PC-3 (cell line): ENCODE data around the gene MPZL3. TPM values are rescaled to one million over a fixed set of nuclear protein-coding genes. Genes with fewer than 3 reads are reported as not detected.

ENCODE experiments used
- ATAC-seq: fragments of 200-7000 bp; cut with Tn5 transposase; 2 replicates; pipeline ENCODE4 v1.9.1; 2020; ENCODE audit warnings: mild to moderate bottlenecking, moderate library complexity
- BruUV-seq: library from RNA; stranded (reverse); fragments of 400-500 nt; replicated peaks from 2 replicates; lab custom pipeline; 2021; lab: Mats Ljungman, UMichigan
- CTCF ChIA-PET: fragments of 300-600 bp; sonication (Branson Sonifier 250); formaldehyde crosslinking; loops from one replicate; lab custom pipeline; 2022; ENCODE audit warnings: antibody characterized with exemption; lab: Charles Lee
- POLR2A ChIA-PET: fragments of 300-600 bp; sonication (Branson Sonifier 250); formaldehyde crosslinking; loops from one replicate; lab custom pipeline; 2022; ENCODE audit warnings: antibody characterized with exemption; ENCODE audit not compliant: unreplicated experiment; lab: Charles Lee
- DNase-seq: peaks from one replicate; pipeline ENCODE4 v3.0.0-alpha.2; 2015
- H2AFZ ChIP-seq: fragments of 300-600 bp; sonication (generic); 2 replicates; pipeline ENCODE4 v1.6.0; 2016; ENCODE audit warnings: antibody characterized with exemption, low read length
- H3F3A ChIP-seq: fragments of 300-600 bp; sonication (generic); one replicate; pipeline ENCODE4 v1.6.0; 2017; ENCODE audit warnings: antibody characterized with exemption, low read length, control low read depth, mild to moderate bottlenecking; ENCODE audit not compliant: unreplicated experiment
- H3K27ac ChIP-seq: fragments of 300-600 bp; sonication (generic); 2 replicates; pipeline ENCODE4 v1.5.1; 2016; ENCODE audit warnings: mild to moderate bottlenecking, low read length
- H3K27me3 ChIP-seq: fragments of 300-600 bp; sonication (generic); 2 replicates; pipeline ENCODE4 v1.6.1; 2016; ENCODE audit warnings: low read length, mixed read lengths
- H3K36me3 ChIP-seq: fragments of 300-600 bp; sonication (generic); 2 replicates; pipeline ENCODE4 v1.6.1; 2016; ENCODE audit warnings: low read depth, mixed run types, low read length, mixed read lengths
- H3K4me1 ChIP-seq: fragments of 300-600 bp; sonication (generic); 2 replicates; pipeline ENCODE4 v1.5.1; 2016; ENCODE audit warnings: low read length; ENCODE audit not compliant: insufficient read depth
- H3K4me2 ChIP-seq: fragments of 300-600 bp; sonication (generic); 2 replicates; pipeline ENCODE4 v1.6.0; 2016; ENCODE audit warnings: low read length
- H3K4me3 ChIP-seq: fragments of 300-600 bp; sonication (generic); 2 replicates; pipeline ENCODE4 v1.5.1; 2016; ENCODE audit warnings: mild to moderate bottlenecking, low read length, mixed read lengths
- H3K79me2 ChIP-seq: fragments of 300-600 bp; sonication (generic); 2 replicates; pipeline ENCODE4 v1.6.1; 2017; ENCODE audit warnings: low read length, mixed read lengths
- H3K9ac ChIP-seq: fragments of 300-600 bp; sonication (generic); 2 replicates; pipeline ENCODE4 v1.6.0; 2016; ENCODE audit warnings: mild to moderate bottlenecking, low read length
- H3K9me2 ChIP-seq: fragments of 300-600 bp; sonication (generic); replicated peaks from 2 replicates; pipeline ENCODE4 v1.6.1; 2016; ENCODE audit warnings: mixed run types, low read length, mixed read lengths
- H3K9me3 ChIP-seq: fragments of 300-600 bp; sonication (generic); 2 replicates; pipeline ENCODE4 v1.6.1; 2016; ENCODE audit warnings: low read length, mixed read lengths
- H4K20me1 ChIP-seq: fragments of 300-600 bp; sonication (generic); 2 replicates; pipeline ENCODE4 v1.6.1; 2016; ENCODE audit warnings: low read length, mixed read lengths
- EZH2 ChIP-seq: fragments of 300-600 bp; sonication (generic); IDR thresholded peaks from one replicate; pipeline ENCODE4 v1.6.1; 2017; ENCODE audit warnings: antibody characterized with exemption, mild to moderate bottlenecking, low read length; ENCODE audit not compliant: unreplicated experiment
- EZH2phosphoT487 ChIP-seq: fragments of 300-600 bp; sonication (generic); IDR thresholded peaks from 2 replicates; pipeline ENCODE4 v1.6.1; 2018; ENCODE audit warnings: mild to moderate bottlenecking, antibody characterized with exemption, low read length, borderline replicate concordance
- intact Hi-C: fragments of 100-400 bp; cut with micrococcal nuclease; formaldehyde crosslinking; loops from 2 replicates; pipeline ENCODE4 v1.9.0; 2023
- total RNA-seq: library from RNA; depleted of rRNA; stranded (reverse); fragments of >200 nt; gene quantifications from 2 replicates; pipeline ENCODE4 v1.2.3, GENCODE V29; 2014
- TF ChIP-seq, protein P1 (sequence below): fragments of 300-600 bp; sonication (generic); conservative IDR thresholded peaks from 2 replicates; pipeline ENCODE4 v1.5.1; 2017; ENCODE audit warnings: antibody characterized with exemption, low read depth, mild to moderate bottlenecking, low read length

Gene MPZL3
- total RNA-seq, 1 experiment from 2014 or later, result 7.0 TPM

GRCh38 chr11:118202599-118203422, 49.4 kb downstream of the MPZL3 start:
- no peak overlapping the region for H2AFZ ChIP-seq
- H3F3A ChIP-seq, result no peaks in the 10 kb centered on the region
- H4K20me1 ChIP-seq, result no peaks in the 10 kb centered on the region
- no peak overlapping the region for H3K4me2 ChIP-seq
- TF ChIP-seq, protein P1, sequence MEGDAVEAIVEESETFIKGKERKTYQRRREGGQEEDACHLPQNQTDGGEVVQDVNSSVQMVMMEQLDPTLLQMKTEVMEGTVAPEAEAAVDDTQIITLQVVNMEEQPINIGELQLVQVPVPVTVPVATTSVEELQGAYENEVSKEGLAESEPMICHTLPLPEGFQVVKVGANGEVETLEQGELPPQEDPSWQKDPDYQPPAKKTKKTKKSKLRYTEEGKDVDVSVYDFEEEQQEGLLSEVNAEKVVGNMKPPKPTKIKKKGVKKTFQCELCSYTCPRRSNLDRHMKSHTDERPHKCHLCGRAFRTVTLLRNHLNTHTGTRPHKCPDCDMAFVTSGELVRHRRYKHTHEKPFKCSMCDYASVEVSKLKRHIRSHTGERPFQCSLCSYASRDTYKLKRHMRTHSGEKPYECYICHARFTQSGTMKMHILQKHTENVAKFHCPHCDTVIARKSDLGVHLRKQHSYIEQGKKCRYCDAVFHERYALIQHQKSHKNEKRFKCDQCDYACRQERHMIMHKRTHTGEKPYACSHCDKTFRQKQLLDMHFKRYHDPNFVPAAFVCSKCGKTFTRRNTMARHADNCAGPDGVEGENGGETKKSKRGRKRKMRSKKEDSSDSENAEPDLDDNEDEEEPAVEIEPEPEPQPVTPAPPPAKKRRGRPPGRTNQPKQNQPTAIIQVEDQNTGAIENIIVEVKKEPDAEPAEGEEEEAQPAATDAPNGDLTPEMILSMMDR, result no peak
- TF ChIP-seq EZH2phosphoT487 (no peak), EZH2 (no peak)
- no peaks in the 10 kb centered on the region for H3K9me2 ChIP-seq
- no peak overlapping the region for H3K9ac ChIP-seq
- H3K27ac ChIP-seq, result no peak overlapping the region
- no peaks in the 10 kb centered on the region for H3K79me2 ChIP-seq
- H3K4me3 ChIP-seq, result no peak overlapping the region
- POLR2A ChIA-PET, result no interaction called here
- no peaks in the 10 kb centered on the region for H3K9me3 ChIP-seq
- CTCF ChIA-PET, result no interaction called here
- ATAC-seq, result no peak
- no peaks in the 10 kb centered on the region for H3K36me3 ChIP-seq
- BruUV-seq, result no TSS peak
- peaks cover 5% of the 10 kb centered on the region; the same call in 1 of the 2 replicates for H3K4me1 ChIP-seq
- intact Hi-C loops, result no loop called here
- H3K27me3 ChIP-seq, result peaks cover 14% of the 10 kb centered on the region
- no peak for DNase-seq

DNA sequence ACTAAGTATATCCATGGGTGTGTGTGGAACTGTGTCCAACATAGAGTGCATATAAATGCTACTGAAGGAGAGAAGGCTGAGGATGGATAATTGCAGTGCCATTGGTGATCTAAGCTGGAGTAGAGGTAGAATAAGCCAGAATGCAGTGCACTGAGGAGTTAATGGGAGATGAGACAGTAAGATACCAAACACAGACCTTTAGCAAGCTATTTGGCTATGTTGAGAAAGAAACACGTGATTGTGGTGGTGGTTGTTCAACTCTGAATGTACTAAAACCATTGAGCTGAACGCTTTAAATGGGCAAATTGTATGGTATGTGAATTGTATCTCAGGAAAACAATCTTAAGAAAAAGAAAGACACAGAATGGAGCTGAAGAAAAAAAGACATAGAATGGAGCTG, 50.2 kb downstream of the MPZL3 start:
- ChIA-PET CTCF (no interaction called here), POLR2A (no interaction called here)
- no peaks in the 10 kb centered on the region for H3F3A ChIP-seq
- H2AFZ ChIP-seq, result no peak overlapping the region
- no peak overlapping the region for H3K4me3 ChIP-seq
- peaks cover 5% of the 10 kb centered on the region; the same call in 1 of the 2 replicates for H3K4me1 ChIP-seq
- intact Hi-C loops, result no loop called here
- TF ChIP-seq, protein P1, result no peak
- TF ChIP-seq EZH2phosphoT487, result no peak
- no peak for TF ChIP-seq EZH2
- H3K27ac ChIP-seq, result no peak overlapping the region
- H3K79me2 ChIP-seq, result no peaks in the 10 kb centered on the region
- peaks cover 12% of the 10 kb centered on the region for H3K27me3 ChIP-seq
- no peak overlapping the region for H3K4me2 ChIP-seq
- H3K9ac ChIP-seq, result no peak overlapping the region
- H4K20me1 ChIP-seq, result no peaks in the 10 kb centered on the region
- no TSS peak for BruUV-seq
- H3K36me3 ChIP-seq, result no peaks in the 10 kb centered on the region
- DNase-seq, result no peak
- H3K9me3 ChIP-seq, result no peaks in the 10 kb centered on the region
- no peaks in the 10 kb centered on the region for H3K9me2 ChIP-seq
- ATAC-seq, result no peak
